ENCODE measurements around the gene SH2D2A. TPM values are rescaled to one million over a fixed set of nuclear protein-coding genes. Genes with fewer than 3 reads are reported as not detected.

Gene SH2D2A
- total RNA-seq, 1 experiment from 2014 or later, result 2.9 TPM

DNA sequence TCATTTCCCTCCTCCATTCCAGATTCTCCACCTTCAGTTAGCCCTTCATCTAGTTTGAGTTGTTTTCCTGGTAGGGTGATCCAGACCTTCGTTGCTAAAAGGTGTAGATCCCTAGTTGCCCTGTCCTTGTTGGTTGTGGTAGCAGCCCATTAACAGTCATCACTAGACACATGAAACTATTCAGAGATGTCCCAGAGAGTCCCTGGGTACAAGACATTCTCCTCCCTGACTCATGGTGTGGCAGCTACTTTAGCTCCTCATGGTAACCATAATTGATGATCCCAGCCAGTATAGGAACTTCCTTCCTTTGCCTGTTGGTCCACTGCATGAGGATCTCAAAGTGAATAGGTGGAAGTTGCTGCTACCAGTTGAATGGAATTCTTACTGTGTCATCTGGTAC, 6.0 kb upstream of the SH2D2A start:
- no peak for DNase-seq
- Mint-ChIP-seq H3K36me3 (ENCODE audit: insufficient read depth, unreplicated experiment) (no peaks in the 10 kb centered on the region), H3K27me3 (ENCODE audit: unreplicated experiment) (peaks cover 63% of the 10 kb centered on the region), H3K4me3 (ENCODE audit: low read depth, unreplicated experiment) (no peak overlapping the region), H3K4me1 (ENCODE audit: low read depth, unreplicated experiment) (no peaks in the 10 kb centered on the region), H3K27ac (ENCODE audit: unreplicated experiment) (no peak overlapping the region), H3K9me3 (ENCODE audit: low read depth, unreplicated experiment) (no peaks in the 10 kb centered on the region)
- intact Hi-C loops (cut with micrococcal nuclease; ENCODE audit: unreplicated experiment), result no loop called here
- TF ChIP-seq, protein P1, sequence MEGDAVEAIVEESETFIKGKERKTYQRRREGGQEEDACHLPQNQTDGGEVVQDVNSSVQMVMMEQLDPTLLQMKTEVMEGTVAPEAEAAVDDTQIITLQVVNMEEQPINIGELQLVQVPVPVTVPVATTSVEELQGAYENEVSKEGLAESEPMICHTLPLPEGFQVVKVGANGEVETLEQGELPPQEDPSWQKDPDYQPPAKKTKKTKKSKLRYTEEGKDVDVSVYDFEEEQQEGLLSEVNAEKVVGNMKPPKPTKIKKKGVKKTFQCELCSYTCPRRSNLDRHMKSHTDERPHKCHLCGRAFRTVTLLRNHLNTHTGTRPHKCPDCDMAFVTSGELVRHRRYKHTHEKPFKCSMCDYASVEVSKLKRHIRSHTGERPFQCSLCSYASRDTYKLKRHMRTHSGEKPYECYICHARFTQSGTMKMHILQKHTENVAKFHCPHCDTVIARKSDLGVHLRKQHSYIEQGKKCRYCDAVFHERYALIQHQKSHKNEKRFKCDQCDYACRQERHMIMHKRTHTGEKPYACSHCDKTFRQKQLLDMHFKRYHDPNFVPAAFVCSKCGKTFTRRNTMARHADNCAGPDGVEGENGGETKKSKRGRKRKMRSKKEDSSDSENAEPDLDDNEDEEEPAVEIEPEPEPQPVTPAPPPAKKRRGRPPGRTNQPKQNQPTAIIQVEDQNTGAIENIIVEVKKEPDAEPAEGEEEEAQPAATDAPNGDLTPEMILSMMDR (IDR thresholded peaks at IDR 0.05; ENCODE audit: unreplicated experiment), result no peak
- CTCF ChIA-PET, result no interaction called here
- BruUV-seq (replicated peaks), result no TSS peak

DNA sequence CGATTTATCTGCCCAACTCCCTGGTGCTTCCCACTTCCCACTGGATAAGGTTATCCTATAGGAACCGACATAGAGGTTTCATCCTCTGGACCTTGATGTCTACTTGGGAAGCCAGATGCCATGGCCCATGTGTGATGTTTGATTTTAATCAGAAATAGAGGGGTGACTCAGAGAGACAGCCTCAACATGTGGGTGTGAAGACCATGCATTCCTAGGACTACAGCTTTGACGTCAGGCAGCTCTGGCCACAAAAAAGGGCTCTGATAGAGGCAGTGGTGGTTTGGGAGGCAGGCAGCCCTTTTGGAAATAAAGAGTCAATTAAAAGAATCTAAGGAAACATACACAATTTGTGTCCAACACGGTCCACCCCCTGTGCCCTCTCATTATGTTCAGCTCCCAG, 5.2 kb upstream of the SH2D2A start:
- intact Hi-C loops (cut with micrococcal nuclease; ENCODE audit: unreplicated experiment), result no loop called here
- Mint-ChIP-seq H3K36me3 (ENCODE audit: insufficient read depth, unreplicated experiment) (no peaks in the 10 kb centered on the region), H3K4me1 (ENCODE audit: low read depth, unreplicated experiment) (no peaks in the 10 kb centered on the region), H3K4me3 (ENCODE audit: low read depth, unreplicated experiment) (no peak overlapping the region), H3K9me3 (ENCODE audit: low read depth, unreplicated experiment) (no peaks in the 10 kb centered on the region), H3K27ac (ENCODE audit: unreplicated experiment) (no peak overlapping the region), H3K27me3 (ENCODE audit: unreplicated experiment) (peaks cover 62% of the 10 kb centered on the region)
- BruUV-seq (replicated peaks), result no TSS peak
- DNase-seq, result no peak
- CTCF ChIA-PET, result interaction anchor here (1.2 kb wide), 1 partner anchor 18 kb away, joined by 4 read pairs; no protein-coding TSS in a partner anchor
- TF ChIP-seq, protein P1 (IDR thresholded peaks at IDR 0.05; ENCODE audit: unreplicated experiment), result no peak

DNA sequence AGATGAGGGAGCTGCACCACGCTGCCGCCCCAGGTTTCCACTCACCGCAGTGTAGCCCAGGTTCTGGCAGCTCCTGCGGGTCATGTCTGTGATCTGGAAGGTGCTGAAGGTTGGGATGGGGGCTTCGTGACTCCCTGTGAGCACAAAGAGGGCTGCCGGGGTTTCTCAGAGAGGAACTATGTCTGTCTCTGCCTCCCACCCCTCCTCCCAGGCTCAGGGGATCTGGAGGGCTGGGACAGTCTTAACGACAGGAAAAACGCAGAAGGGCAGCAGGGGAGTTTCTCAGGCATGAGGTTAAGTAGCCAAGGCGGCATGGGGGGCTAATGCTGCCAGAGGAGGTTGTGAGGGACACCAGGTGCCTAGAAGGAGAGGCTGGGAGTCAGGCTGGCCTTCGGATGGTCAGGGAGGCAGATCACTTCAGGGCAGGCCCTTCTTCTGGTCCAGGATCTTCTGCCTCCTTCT, 656 bp downstream of the SH2D2A start:
- H3K4me1 Mint-ChIP-seq (ENCODE audit: low read depth, unreplicated experiment), result peaks cover 16% of the 10 kb centered on the region
- CTCF ChIA-PET, result interaction anchor here (0.6 kb wide), 1 partner anchor 13 kb away, joined by 3 read pairs; no protein-coding TSS in a partner anchor
- H3K9me3 Mint-ChIP-seq (ENCODE audit: low read depth, unreplicated experiment), result no peaks in the 10 kb centered on the region
- peaks cover 7% of the 10 kb centered on the region for H3K36me3 Mint-ChIP-seq (ENCODE audit: insufficient read depth, unreplicated experiment)
- no peak for DNase-seq
- no peak overlapping the region for H3K4me3 Mint-ChIP-seq (ENCODE audit: low read depth, unreplicated experiment)
- TF ChIP-seq, protein P1 (IDR thresholded peaks at IDR 0.05; ENCODE audit: unreplicated experiment), result no peak
- intact Hi-C loops (cut with micrococcal nuclease; ENCODE audit: unreplicated experiment), result no loop called here
- BruUV-seq (replicated peaks), result no TSS peak
- H3K27me3 Mint-ChIP-seq (ENCODE audit: unreplicated experiment), result peaks cover 47% of the 10 kb centered on the region
- H3K27ac Mint-ChIP-seq (ENCODE audit: unreplicated experiment), result no peak overlapping the region

DNA sequence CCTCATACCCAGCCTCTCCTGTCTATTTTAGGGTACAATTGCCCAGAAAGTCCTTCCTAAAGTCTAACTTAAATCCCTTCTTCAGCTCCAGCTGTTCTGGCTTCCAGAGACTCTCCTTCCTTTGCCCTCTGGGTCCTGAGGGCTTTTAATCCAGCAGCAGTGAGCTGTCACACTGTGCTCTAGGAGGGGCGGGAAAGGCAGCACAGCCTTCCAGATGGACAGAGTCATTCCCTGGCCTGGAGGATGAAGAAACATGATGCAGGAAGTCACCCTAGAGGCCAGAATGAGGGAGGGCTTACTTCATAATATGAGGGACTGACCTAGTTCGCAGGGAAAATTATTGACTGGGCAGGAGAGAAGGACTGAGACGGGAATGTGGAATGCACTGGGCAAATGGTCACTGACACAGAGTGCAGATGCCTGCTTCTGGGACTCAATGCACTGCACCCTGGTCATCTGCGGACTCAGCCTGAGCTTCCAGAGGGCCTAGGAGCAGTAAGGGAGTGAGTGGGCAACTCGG, 1.3 kb downstream of the SH2D2A start:
- CTCF ChIA-PET, result interaction anchor here (0.6 kb wide), 1 partner anchor 13 kb away, joined by 3 read pairs; no protein-coding TSS in a partner anchor
- Mint-ChIP-seq H3K4me3 (ENCODE audit: low read depth, unreplicated experiment) (no peak overlapping the region), H3K36me3 (ENCODE audit: insufficient read depth, unreplicated experiment) (peaks cover 7% of the 10 kb centered on the region)

More for the DNA sequence above, 1.3 kb downstream of the SH2D2A start:
- H3K27me3 Mint-ChIP-seq (ENCODE audit: unreplicated experiment), result peaks cover 45% of the 10 kb centered on the region
- intact Hi-C loops (cut with micrococcal nuclease; ENCODE audit: unreplicated experiment), result no loop called here
- H3K9me3 Mint-ChIP-seq (ENCODE audit: low read depth, unreplicated experiment), result no peaks in the 10 kb centered on the region
- H3K27ac Mint-ChIP-seq (ENCODE audit: unreplicated experiment), result no peak overlapping the region
- BruUV-seq (replicated peaks), result no TSS peak
- DNase-seq, result no peak
- peaks cover 16% of the 10 kb centered on the region for H3K4me1 Mint-ChIP-seq (ENCODE audit: low read depth, unreplicated experiment)
- TF ChIP-seq, protein P1 (IDR thresholded peaks at IDR 0.05; ENCODE audit: unreplicated experiment), result no peak

Data from Calu3 (cell line).